Measurements from ENCODE around the gene CACNA1B. TPM values are rescaled to one million over a fixed set of nuclear protein-coding genes. Genes with fewer than 3 reads are reported as not detected.

CACNA1B gene
- total RNA-seq, 2 donors from 2014 or later: 0.19 to 0.42 TPM

GRCh38 chr9:137965177-137965795 is 87.7 kb downstream of the CACNA1B start:
- Histone ChIP-seq H3K27me3 (no peaks in the 10 kb centered on the region), H3K27ac (no peak overlapping the region), H3K9me3 (no peaks in the 10 kb centered on the region), H3K4me1 (no peaks in the 10 kb centered on the region), H3K36me3 (no peaks in the 10 kb centered on the region), H3K9ac (ENCODE audit: low read depth in 2 of 2, low read length in 2 of 2) (no peak overlapping the region), H3K4me3 (no peak overlapping the region)
- no peak for TF ChIP-seq CTCF (IDR thresholded peaks at IDR 0.05)
- intact Hi-C loops (cut with DNase I): no loop called here
- no peak for DNase-seq

- intact Hi-C loops (cut with DNase I): no loop called here
- no peak for TF ChIP-seq CTCF (IDR thresholded peaks at IDR 0.05)
- Histone ChIP-seq H3K9me3 (no peaks in the 10 kb centered on the region), H3K4me3 (no peak overlapping the region), H3K27ac (no peak overlapping the region), H3K9ac (ENCODE audit: low read depth in 2 of 2, low read length in 2 of 2) (no peak overlapping the region), H3K4me1 (no peaks in the 10 kb centered on the region), H3K36me3 (no peaks in the 10 kb centered on the region), H3K27me3 (no peaks in the 10 kb centered on the region)
- DNase-seq: no peak
These were observed 89.8 kb downstream of the CACNA1B start for GRCh38 chr9:137967280-137967953.

- DNase-seq: no peak
- H3K4me1 ChIP-seq: no peaks in the 10 kb centered on the region
- no peak overlapping the region for H3K4me3 ChIP-seq
- H3K27me3 ChIP-seq: no peaks in the 10 kb centered on the region
- no peaks in the 10 kb centered on the region for H3K36me3 ChIP-seq
- H3K9ac ChIP-seq (ENCODE audit: low read depth in 2 of 2, low read length in 2 of 2): no peak overlapping the region
- no peaks in the 10 kb centered on the region for H3K9me3 ChIP-seq
- intact Hi-C loops (cut with DNase I): no loop called here
- no peak for TF ChIP-seq CTCF (IDR thresholded peaks at IDR 0.05)
- no peak overlapping the region for H3K27ac ChIP-seq
These were observed 90.7 kb downstream of the CACNA1B start for GRCh38 chr9:137968235-137968634.

- TF ChIP-seq CTCF (IDR thresholded peaks at IDR 0.05): no peak
- intact Hi-C loops (cut with DNase I): no loop called here
- DNase-seq: no peak
These were observed 91.4 kb downstream of the CACNA1B start for GRCh38 chr9:137969008-137969407.

GRCh38 chr9:137969685-137970084 is 92.1 kb downstream of the CACNA1B start:
- TF ChIP-seq CTCF (IDR thresholded peaks at IDR 0.05): no peak
- H3K27me3 ChIP-seq: no peaks in the 10 kb centered on the region
- no peaks in the 10 kb centered on the region for H3K4me1 ChIP-seq
- H3K9ac ChIP-seq (ENCODE audit: low read depth in 2 of 2, low read length in 2 of 2): no peak overlapping the region
- DNase-seq: no peak
- no peaks in the 10 kb centered on the region for H3K36me3 ChIP-seq
- no peaks in the 10 kb centered on the region for H3K9me3 ChIP-seq
- no peak overlapping the region for H3K27ac ChIP-seq
- H3K4me3 ChIP-seq: no peak overlapping the region
- intact Hi-C loops (cut with DNase I): no loop called here

More at GRCh38 chr9:137969008-137969407, 91.4 kb downstream of the CACNA1B start:
- no peaks in the 10 kb centered on the region for H3K36me3 ChIP-seq
- H3K4me1 ChIP-seq: no peaks in the 10 kb centered on the region
- H3K9me3 ChIP-seq: no peaks in the 10 kb centered on the region
- H3K27me3 ChIP-seq: no peaks in the 10 kb centered on the region
- H3K27ac ChIP-seq: no peak overlapping the region
- no peak overlapping the region for H3K4me3 ChIP-seq
- no peak overlapping the region for H3K9ac ChIP-seq (ENCODE audit: low read depth in 2 of 2, low read length in 2 of 2)

Measured in colonic mucosa (tissue), 4 donors.